ENCODE results near the gene RHEBL1.

Gene RHEBL1

GRCh38 chr12:49086116-49086515 is 16.3 kb upstream of the RHEBL1 start:
- no peak for DNase-seq (ENCODE audit: low spot score)
- ChIA-PET POLR2A (ENCODE audit: low non-redundant PET) (no interaction called here), CTCF (interaction anchor here (0.8 to 4.3 kb wide), 4 partner anchors 9 to 35 kb away, joined by 3 to 65 read pairs (median 4); partner anchors contain the start of gene DHH)
- TF ChIP-seq CTCF (conservative IDR thresholded peaks at IDR 0.05; ENCODE audit: low read depth): no peak
- H3K27ac ChIP-seq: no peak overlapping the region

- ChIA-PET POLR2A (ENCODE audit: low non-redundant PET) (no interaction called here), CTCF (interaction anchor here (0.6 to 1.1 kb wide), 3 partner anchors 8 to 43 kb away, joined by 3 read pairs; no protein-coding TSS in a partner anchor)
- no peak overlapping the region for H3K27ac ChIP-seq
- no peak for DNase-seq (ENCODE audit: low spot score)
- no peak for TF ChIP-seq CTCF (conservative IDR thresholded peaks at IDR 0.05; ENCODE audit: low read depth)
Measured at GRCh38 chr12:49084438-49084837, 14.7 kb upstream of the RHEBL1 start.

- TF ChIP-seq CTCF (conservative IDR thresholded peaks at IDR 0.05; ENCODE audit: low read depth): no peak
- POLR2A ChIA-PET (ENCODE audit: low non-redundant PET): interaction anchor here (0.6 kb wide), 1 partner anchor 221 kb away, joined by 3 read pairs; no protein-coding TSS in a partner anchor
- CTCF ChIA-PET: interaction anchor here (1.3 to 2.1 kb wide), 2 partner anchors 8 to 16 kb away, joined by 3 to 12 read pairs; no protein-coding TSS in a partner anchor
- no peak for DNase-seq (ENCODE audit: low spot score)
- no peak overlapping the region for H3K27ac ChIP-seq
Measured at GRCh38 chr12:49079793-49080192, 10.0 kb upstream of the RHEBL1 start.

GRCh38 chr12:49070971-49071370 is 1.2 kb upstream of the RHEBL1 start:
- no peak overlapping the region for H3K27ac ChIP-seq
- TF ChIP-seq CTCF (conservative IDR thresholded peaks at IDR 0.05; ENCODE audit: low read depth): no peak
- DNase-seq (ENCODE audit: low spot score): no peak
- CTCF ChIA-PET: no interaction called here
- POLR2A ChIA-PET (ENCODE audit: low non-redundant PET): no interaction called here

GRCh38 chr12:49068879-49069506 is 786 bp downstream of the RHEBL1 start:
- ChIA-PET POLR2A (ENCODE audit: low non-redundant PET) (no interaction called here), CTCF (interaction anchor here (0.6 to 0.8 kb wide), 2 partner anchors 23 to 1203 kb away, joined by 3 to 4 read pairs; no protein-coding TSS in a partner anchor)
- TF ChIP-seq CTCF (conservative IDR thresholded peaks at IDR 0.05; ENCODE audit: low read depth): no peak
- DNase-seq (ENCODE audit: low spot score): no peak
- peak overlapping the region; percentile 92 for H3K27ac ChIP-seq

GRCh38 chr12:49066120-49066519 is 3.7 kb downstream of the RHEBL1 start:
- no peak for TF ChIP-seq CTCF (conservative IDR thresholded peaks at IDR 0.05; ENCODE audit: low read depth)
- POLR2A ChIA-PET (ENCODE audit: low non-redundant PET): no interaction called here
- no peak for DNase-seq (ENCODE audit: low spot score)
- CTCF ChIA-PET: interaction anchor here (0.5 to 3.0 kb wide), 3 partner anchors 22 to 471 kb away, joined by 5 to 18 read pairs (median 5); no protein-coding TSS in a partner anchor
- H3K27ac ChIP-seq: no peak overlapping the region

Data from RWPE1 (cell line).